Memory B cell (primary cell): ENCODE data around the gene CFAP73.

Source experiments
- ATAC-seq: fragments of 150-1000 bp; cut with Tn5 transposase; 2 replicates; pipeline ENCODE4 v1.10.0; 2021; ENCODE audit warnings: low read depth, mild to moderate bottlenecking, moderate library complexity
- DNase-seq, 2 donors: peaks; one replicate each; pipeline ENCODE4 v3.0.0; 2022; ENCODE audit warnings: low spot score in 2 of 2
- H3K27ac Mint-ChIP-seq: one replicate; pipeline ENCODE4 v1.8.0; 2022; ENCODE audit warnings: mild to moderate bottlenecking, moderate library complexity, mixed read lengths
- H3K27me3 Mint-ChIP-seq: one replicate; pipeline ENCODE4 v1.8.0; 2022; ENCODE audit warnings: mixed read lengths
- H3K36me3 Mint-ChIP-seq: one replicate; pipeline ENCODE4 v1.8.0; 2022; ENCODE audit warnings: mild to moderate bottlenecking, mixed read lengths
- H3K4me1 Mint-ChIP-seq: one replicate; pipeline ENCODE4 v1.8.0; 2022; ENCODE audit warnings: mixed read lengths
- H3K4me3 Mint-ChIP-seq: one replicate; pipeline ENCODE4 v1.8.0; 2022; ENCODE audit warnings: mild to moderate bottlenecking, moderate library complexity, mixed read lengths
- H3K9me3 Mint-ChIP-seq: one replicate; pipeline ENCODE4 v1.8.0; 2022; ENCODE audit warnings: mixed read lengths

CFAP73 gene

DNA sequence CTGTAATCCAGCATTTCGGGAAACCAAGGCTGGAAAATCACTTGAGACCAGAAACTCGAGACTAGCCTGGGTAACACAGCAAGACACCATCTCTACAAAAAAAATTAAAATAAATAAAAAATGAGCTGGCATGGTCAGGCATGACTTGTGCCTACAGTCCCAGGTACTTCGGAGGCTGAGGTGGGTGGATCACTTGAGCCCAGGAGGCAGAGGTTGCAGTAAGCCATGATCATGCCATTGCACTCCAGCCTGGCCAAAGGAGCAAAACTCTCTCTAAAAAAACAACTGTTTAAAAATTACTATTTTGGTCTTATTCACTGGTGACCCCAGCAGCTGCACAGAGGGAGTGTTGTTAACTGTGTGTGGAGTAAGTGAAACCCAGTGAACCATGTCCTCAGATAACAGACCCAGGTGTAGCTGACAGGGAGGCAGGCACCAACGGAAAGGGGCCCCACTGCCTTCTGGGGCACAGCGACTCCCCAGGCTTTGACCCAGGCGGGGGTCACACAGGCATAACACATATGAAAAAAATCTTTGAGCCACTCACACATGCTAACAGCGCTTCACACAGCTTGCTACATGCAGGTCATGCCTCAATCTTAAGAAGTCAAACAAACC, 23.7 kb downstream of the CFAP73 start:
- peaks cover 8% of the 10 kb centered on the region for H3K4me1 Mint-ChIP-seq
- H3K9me3 Mint-ChIP-seq = no peaks in the 10 kb centered on the region
- H3K27ac Mint-ChIP-seq = no peak overlapping the region
- no peaks in the 10 kb centered on the region for H3K27me3 Mint-ChIP-seq
- peaks cover 47% of the 10 kb centered on the region for H3K36me3 Mint-ChIP-seq
- H3K4me3 Mint-ChIP-seq = no peak overlapping the region
- DNase-seq (no peak), ATAC-seq (no peak)

DNA sequence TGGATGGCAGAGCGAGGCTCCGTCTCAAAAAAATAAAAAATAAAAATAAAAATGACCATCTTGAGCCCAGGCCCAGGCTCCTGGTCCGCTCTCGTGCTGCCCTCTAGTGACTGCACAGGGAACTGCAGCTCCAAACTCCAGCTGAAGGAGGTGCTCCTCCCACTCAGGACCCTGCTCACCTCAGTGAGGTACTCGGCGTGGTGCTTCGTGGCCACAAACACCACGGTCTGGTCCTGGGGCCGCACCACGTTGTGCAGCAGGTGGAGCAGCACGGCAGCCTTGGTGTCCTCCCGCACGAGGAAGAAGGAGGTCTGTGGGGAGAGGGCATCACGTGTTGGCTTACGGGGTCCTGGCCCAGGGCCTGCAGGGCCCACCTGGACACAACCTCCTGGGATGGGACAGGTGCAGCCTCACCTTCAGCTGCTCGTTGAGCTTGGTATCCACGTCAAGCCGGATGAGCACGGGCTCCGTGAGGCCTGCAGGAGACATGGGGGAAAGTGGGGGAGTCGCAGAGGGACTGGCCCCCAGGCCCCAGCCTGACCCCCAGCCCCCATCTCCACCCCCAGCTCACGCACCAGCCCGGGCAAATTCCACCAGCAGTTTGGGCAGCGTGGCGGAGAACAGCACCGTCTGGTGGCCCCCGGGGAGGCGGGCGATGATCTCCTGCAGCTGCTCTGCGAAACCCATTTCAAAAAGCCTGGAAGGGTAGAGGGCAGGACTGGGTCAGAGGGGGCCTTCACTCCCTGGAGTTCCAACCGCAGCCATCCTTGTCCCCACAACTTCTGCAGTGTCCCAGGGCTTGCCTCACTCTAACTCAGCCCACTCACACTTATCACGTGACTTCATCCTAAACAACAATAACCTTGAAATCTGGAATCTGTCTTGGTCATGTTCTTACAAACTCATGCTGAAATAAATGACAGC, 25.2 kb downstream of the CFAP73 start:
- ATAC-seq (peak; percentile 88), DNase-seq (peak; percentile 82 to 92)
- H3K27me3 Mint-ChIP-seq = no peaks in the 10 kb centered on the region
- H3K4me1 Mint-ChIP-seq = peaks cover 8% of the 10 kb centered on the region
- peaks cover 46% of the 10 kb centered on the region for H3K36me3 Mint-ChIP-seq
- H3K27ac Mint-ChIP-seq = no peak overlapping the region
- H3K4me3 Mint-ChIP-seq = no peak overlapping the region
- no peaks in the 10 kb centered on the region for H3K9me3 Mint-ChIP-seq

DNA sequence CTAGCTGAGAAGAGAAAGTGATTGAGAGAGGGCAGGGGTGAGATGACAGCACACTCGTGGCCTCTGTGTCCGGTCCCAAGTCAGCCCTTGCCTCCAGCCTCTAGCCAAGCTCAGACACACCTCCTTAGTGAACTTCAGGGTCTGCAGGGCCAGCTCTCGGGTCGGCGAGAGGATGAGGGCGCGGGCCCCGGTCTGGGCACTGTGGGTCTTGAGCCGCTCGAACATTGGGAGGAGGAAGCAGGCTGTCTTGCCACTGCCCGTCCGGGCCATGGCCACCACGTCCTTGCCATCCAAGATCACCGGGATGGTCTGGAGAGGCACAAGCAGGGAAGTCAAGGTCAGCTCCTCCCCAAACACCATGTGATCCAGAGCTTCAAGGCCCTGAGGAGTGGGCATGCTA, 29.5 kb downstream of the CFAP73 start:
- Mint-ChIP-seq H3K4me1 (peaks cover 4% of the 10 kb centered on the region), H3K27ac (no peak overlapping the region), H3K27me3 (no peaks in the 10 kb centered on the region), H3K4me3 (no peak overlapping the region), H3K36me3 (peaks cover 25% of the 10 kb centered on the region), H3K9me3 (no peaks in the 10 kb centered on the region)
- ATAC-seq (no peak), DNase-seq (no peak)

DNA sequence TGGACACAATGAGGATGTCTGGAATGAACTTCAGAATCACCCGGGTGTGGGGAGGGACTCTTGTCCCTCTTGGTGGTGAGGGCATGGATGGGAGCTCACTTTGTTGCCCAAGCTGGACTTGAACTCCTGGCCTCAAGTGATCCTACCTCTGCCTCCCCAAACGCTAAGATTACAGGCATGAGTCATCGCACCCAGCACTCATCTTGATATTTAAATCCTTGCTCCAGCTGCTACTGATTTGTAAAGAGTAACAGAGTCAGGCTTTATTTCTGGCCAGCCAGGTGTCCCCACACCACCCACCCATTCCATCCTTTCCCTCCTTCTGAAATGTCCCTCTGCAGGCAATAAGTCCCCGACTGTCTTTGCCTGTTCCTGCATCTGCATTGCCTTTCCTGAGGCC, 30.8 kb downstream of the CFAP73 start:
- no peak for DNase-seq
- no peak for ATAC-seq
- Mint-ChIP-seq H3K9me3 (no peaks in the 10 kb centered on the region), H3K4me1 (peaks cover 9% of the 10 kb centered on the region), H3K27ac (no peak overlapping the region), H3K36me3 (peaks cover 21% of the 10 kb centered on the region), H3K27me3 (no peaks in the 10 kb centered on the region), H3K4me3 (no peak overlapping the region)

DNA sequence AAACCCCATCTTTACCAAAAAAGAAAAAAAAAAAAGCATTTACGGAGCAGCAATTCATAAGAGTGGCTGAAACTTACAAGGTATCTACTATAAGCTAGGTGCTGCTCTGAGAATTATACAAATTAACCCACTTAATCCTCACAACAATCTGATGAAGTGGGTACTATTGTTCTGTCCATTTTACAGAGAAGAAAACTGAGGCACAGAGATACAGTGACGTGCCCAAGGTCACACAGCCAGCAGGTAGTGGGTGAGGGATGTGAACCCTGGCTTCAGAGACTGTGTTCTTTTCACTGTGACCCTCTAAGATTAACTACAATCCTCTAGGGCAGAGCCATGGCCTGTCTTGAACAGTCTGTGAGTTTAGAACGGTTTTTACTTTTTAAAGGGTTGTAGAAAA, 32.5 kb downstream of the CFAP73 start:
- DNase-seq (no peak), ATAC-seq (no peak)
- no peaks in the 10 kb centered on the region for H3K27me3 Mint-ChIP-seq
- peaks cover 20% of the 10 kb centered on the region for H3K36me3 Mint-ChIP-seq
- H3K4me1 Mint-ChIP-seq = peaks cover 18% of the 10 kb centered on the region
- H3K4me3 Mint-ChIP-seq = no peak overlapping the region
- no peak overlapping the region for H3K27ac Mint-ChIP-seq
- no peaks in the 10 kb centered on the region for H3K9me3 Mint-ChIP-seq

DNA sequence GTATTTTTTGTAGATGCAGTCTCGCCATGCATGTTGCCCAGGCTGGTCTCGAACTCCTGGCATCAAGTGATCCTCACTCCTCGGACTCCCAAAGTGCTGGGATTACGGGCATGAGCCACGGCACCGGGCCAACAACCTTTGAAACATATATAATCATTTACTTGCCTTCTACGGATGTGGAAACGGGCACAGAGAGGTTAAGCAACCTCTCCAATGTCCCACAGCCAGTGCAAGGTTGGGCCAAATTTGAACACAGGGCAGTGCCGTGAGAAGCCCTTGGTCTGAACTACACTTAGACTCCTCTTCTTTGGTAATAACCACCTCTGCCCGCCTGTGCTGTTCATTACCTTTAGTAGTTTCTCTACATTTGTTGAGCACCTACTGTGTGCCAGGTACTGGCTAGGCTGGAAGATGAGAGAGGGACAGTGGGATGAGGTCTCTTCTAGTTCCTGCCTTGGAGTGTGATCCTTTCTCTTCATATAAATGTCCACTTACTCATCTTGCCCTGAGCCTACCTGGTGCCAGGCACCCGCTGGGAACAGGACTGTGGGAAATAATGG, 33.6 kb downstream of the CFAP73 start:
- H3K27ac Mint-ChIP-seq = no peak overlapping the region
- DNase-seq = no peak
- no peaks in the 10 kb centered on the region for H3K9me3 Mint-ChIP-seq
- peaks cover 22% of the 10 kb centered on the region for H3K4me1 Mint-ChIP-seq
- H3K27me3 Mint-ChIP-seq = no peaks in the 10 kb centered on the region
- peaks cover 9% of the 10 kb centered on the region for H3K36me3 Mint-ChIP-seq
- no peak overlapping the region for H3K4me3 Mint-ChIP-seq
- ATAC-seq = no peak

DNA sequence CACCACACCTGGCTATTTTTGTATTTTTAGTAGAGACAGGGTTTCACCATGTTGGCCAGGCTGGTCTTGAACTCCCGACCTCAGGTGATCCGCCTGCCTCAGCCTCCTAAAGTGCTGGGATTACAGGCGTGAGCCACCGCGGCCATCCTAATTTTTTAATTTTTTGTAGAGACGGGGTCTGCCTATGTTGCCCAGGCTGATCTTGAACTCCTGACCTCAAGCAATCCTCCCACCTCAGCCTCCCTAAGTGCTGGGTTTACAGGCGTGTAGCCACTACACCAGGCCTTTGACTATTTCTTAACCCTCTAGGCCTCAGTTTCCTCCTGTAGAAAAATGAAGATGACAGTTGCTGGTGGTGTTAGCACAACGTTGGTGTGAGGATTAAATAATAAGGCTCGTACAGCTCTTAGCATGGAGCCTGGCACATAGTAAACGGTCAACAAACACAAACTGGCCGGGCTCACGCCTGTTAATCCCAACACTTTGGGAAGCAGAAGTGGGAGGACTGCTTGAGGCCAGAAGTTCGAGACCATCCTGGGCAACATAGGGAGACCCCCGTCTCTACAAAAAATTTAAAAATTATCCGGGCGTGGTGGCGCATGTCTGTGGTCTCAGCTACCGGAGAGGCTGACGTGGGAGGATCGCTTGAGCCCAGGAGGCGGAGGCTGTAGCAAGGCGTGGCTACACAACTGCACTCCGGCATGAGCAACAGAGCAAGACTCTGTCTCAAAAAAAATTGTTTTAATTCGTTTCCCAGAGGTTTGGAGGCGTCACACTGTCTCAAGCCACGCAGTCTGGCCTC, 34.8 kb downstream of the CFAP73 start:
- Mint-ChIP-seq H3K27ac (peak overlapping the region; percentile 96), H3K4me3 (peak overlapping the region; percentile 93), H3K9me3 (no peaks in the 10 kb centered on the region), H3K4me1 (peaks cover 24% of the 10 kb centered on the region), H3K36me3 (peaks cover 10% of the 10 kb centered on the region), H3K27me3 (no peaks in the 10 kb centered on the region)
- peak; percentile 61 for ATAC-seq
- no peak for DNase-seq

DNA sequence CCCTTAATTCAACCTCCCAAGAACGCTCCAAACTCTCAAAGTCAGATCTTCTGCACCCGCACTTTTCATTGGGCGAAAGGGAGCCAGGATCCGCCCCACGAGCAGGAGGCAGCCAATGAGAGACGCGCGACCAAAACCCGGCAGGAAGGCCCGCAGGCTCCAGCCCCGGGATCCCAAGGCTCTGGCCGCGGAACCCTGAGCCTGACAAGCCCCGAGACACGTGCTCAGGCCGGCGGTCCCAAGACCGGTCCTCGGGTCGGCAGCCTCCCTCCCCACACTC, 35.3 kb downstream of the CFAP73 start:
- H3K4me3 Mint-ChIP-seq = peak overlapping the region; percentile 93
- peak; percentile 87 to 89 for DNase-seq
- H3K4me1 Mint-ChIP-seq = peaks cover 24% of the 10 kb centered on the region
- H3K9me3 Mint-ChIP-seq = no peaks in the 10 kb centered on the region
- peaks cover 9% of the 10 kb centered on the region for H3K36me3 Mint-ChIP-seq
- no peaks in the 10 kb centered on the region for H3K27me3 Mint-ChIP-seq
- ATAC-seq = peak; percentile 79
- H3K27ac Mint-ChIP-seq = peak overlapping the region; percentile 96

DNA sequence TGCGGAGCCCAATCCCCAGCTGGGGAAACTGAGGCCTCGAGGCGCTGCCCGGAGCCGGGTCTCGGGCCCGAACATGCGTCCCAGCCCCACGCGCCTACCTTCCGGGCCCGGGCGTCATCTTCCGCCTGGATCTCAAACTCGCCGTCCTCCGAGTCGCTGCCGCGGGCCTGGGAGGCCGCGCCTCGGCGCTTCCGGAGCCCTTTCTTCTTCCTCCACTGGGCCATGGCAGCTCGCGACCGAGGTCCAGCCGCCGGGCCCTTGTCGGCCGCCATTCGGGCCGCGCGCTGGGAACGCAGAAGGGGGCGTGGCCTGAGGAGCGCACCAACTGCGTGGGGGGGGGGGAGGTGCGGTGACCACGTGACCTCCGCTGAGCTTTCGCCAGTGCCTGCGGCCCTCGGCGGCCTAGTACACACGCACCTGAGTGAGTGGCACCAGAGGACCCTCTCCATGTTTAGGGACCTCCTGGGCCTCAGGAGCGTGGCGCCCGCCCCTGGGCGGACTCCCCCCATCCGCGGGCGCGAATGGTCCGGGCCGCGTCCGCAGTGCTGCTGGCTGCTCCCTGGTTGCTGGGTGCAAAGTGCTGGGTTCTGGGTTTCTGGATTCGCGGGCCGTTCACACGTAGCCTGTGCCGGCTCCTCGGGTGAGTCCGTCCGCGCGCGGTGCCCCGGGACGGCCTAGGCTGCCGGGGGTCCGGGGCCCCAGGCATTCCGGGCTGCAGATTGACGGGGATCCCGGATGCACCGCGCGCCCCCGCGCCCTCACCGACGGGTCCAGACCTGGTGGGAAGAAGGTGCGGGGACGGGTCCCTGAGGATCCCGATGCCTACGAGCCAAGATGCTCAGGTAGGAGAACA, 35.9 kb downstream of the CFAP73 start, which contains the start of the genes DDX54 and RITA1:
TSS of gene DDX54 (minus strand) at position 299 of the 853 bp plus-strand sequence. CDS start at position 272, 27 bp downstream.
TSS of gene RITA1 (plus strand) at position 542 of the 853 bp plus-strand sequence. CDS start 1,026 bp downstream, outside the sequence.
- DNase-seq (peak; percentile 82 to 93), ATAC-seq (peak; percentile 61)
- Mint-ChIP-seq H3K27ac (peak within 1 kb of the TSS; percentile 96), H3K27me3 (no peaks in the 10 kb centered on the region), H3K4me3 (peak within 1 kb of the TSS; percentile 93), H3K9me3 (no peaks in the 10 kb centered on the region), H3K4me1 (peaks cover 24% of the 10 kb centered on the region), H3K36me3 (peaks cover 8% of the 10 kb centered on the region)

DNA sequence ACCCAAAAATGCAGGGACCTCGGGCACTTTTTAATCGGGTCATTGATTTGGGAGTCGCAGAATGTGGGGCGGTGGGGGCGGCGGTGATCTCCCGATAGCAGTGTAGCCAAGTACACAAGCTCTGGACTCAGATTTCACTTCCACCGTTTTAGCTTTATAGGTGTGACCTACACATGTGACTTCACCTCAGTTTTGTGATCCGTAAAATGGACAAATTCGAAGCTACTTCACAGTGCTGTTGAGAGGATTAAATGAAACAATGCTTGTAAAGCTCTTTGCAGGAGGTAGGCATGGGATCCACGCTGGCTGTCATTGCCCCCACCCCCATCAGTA, 36.5 kb downstream of the CFAP73 start:
- Mint-ChIP-seq H3K27ac (peak overlapping the region; percentile 96), H3K4me1 (peaks cover 24% of the 10 kb centered on the region), H3K4me3 (peak overlapping the region; percentile 93), H3K27me3 (no peaks in the 10 kb centered on the region), H3K9me3 (no peaks in the 10 kb centered on the region), H3K36me3 (peaks cover 9% of the 10 kb centered on the region)
- DNase-seq (no peak), ATAC-seq (no peak)

DNA sequence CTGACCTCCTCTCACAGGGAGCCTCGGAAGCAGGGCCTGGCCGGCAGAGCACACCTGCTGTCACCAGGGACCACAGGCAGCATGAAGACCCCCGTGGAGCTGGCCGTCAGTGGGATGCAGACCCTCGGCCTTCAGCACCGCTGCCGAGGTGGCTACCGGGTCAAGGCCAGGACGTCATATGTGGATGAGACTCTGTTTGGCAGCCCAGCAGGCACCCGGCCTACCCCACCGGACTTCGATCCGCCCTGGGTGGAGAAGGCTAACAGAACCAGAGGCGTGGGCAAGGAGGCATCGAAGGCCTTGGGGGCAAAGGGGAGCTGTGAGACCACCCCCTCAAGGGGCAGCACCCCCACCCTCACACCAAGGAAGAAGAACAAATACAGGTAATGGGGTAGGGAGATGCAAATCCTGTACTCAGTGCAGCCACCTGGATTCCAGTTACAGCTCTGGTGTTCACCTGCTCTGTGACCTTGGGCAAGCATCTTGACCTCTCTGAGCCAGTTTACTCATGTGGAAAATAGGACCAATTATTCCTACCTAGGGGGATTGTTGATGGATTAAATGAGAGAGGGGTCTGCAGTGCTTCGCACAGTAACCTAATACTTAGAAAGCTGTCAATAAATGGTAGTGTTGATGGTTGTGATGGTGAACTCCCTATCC, 37.3 kb downstream of the CFAP73 start:
- DNase-seq (no peak), ATAC-seq (no peak)
- peaks cover 9% of the 10 kb centered on the region for H3K36me3 Mint-ChIP-seq
- H3K4me3 Mint-ChIP-seq = peak overlapping the region; percentile 93
- no peaks in the 10 kb centered on the region for H3K27me3 Mint-ChIP-seq
- peak overlapping the region; percentile 71 for H3K27ac Mint-ChIP-seq
- no peaks in the 10 kb centered on the region for H3K9me3 Mint-ChIP-seq
- peaks cover 24% of the 10 kb centered on the region for H3K4me1 Mint-ChIP-seq

DNA sequence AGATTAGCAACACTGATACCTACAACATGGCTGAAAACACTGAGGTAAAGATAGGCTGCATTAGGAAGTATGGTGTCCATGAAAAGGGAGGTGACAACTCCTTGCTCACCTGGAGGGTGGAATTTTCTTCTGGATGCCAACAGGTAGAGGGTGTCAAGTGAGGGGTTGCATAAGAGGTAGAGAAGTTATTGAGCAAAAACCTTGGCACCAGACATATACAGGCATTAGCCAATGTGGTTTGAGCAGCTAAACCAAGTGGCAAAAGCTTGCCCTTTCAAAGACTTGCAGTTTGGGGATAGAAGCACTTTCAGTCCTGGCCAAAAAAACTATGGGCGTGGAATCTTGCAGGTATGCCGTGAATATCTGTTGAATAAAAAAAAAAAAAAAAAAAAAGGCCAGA, 39.8 kb downstream of the CFAP73 start:
- DNase-seq (no peak), ATAC-seq (no peak)
- Mint-ChIP-seq H3K27me3 (no peaks in the 10 kb centered on the region), H3K9me3 (no peaks in the 10 kb centered on the region), H3K27ac (no peak overlapping the region), H3K4me1 (peaks cover 20% of the 10 kb centered on the region), H3K36me3 (peaks cover 7% of the 10 kb centered on the region), H3K4me3 (no peak overlapping the region)

DNA sequence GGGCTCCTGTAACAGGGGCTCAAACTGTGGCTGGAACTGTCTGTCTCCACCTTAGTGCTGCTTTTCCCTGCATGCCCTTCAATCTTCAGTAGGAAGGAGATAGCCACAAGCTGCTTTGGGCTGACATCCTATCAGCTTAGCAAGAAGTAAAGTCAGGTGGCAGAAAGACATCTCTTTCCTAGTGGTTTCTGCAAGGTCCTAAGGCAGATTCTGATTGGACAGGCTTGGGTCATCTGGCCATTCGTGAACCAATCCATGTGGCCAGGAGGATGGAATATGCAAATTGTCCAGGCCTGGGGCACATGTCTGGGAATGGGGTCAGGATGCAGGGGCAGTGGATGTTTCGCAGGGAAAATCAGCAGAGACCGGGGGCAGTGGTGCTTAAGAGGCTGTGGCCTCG, 41.2 kb downstream of the CFAP73 start:
- no peak overlapping the region for H3K4me3 Mint-ChIP-seq
- DNase-seq (no peak), ATAC-seq (no peak)
- H3K9me3 Mint-ChIP-seq = no peaks in the 10 kb centered on the region
- peaks cover 15% of the 10 kb centered on the region for H3K4me1 Mint-ChIP-seq
- peaks cover 7% of the 10 kb centered on the region for H3K36me3 Mint-ChIP-seq
- no peak overlapping the region for H3K27ac Mint-ChIP-seq
- no peaks in the 10 kb centered on the region for H3K27me3 Mint-ChIP-seq
